22Rv1 (cell line): Measurements from ENCODE around the gene UCP2.

Experiments used
- ZFX ChIP-seq: fragments of 450-650 bp; IDR thresholded peaks from 2 replicates; pipeline ENCODE4 v1.6.1; 2017; ENCODE audit warnings: antibody characterized with exemption, borderline replicate concordance
- TF ChIP-seq, protein P1 (sequence below): fragments of 450-650 bp; IDR thresholded peaks from 2 replicates; pipeline ENCODE4 v1.5.1; 2017; ENCODE audit warnings: mild to moderate bottlenecking

DNA sequence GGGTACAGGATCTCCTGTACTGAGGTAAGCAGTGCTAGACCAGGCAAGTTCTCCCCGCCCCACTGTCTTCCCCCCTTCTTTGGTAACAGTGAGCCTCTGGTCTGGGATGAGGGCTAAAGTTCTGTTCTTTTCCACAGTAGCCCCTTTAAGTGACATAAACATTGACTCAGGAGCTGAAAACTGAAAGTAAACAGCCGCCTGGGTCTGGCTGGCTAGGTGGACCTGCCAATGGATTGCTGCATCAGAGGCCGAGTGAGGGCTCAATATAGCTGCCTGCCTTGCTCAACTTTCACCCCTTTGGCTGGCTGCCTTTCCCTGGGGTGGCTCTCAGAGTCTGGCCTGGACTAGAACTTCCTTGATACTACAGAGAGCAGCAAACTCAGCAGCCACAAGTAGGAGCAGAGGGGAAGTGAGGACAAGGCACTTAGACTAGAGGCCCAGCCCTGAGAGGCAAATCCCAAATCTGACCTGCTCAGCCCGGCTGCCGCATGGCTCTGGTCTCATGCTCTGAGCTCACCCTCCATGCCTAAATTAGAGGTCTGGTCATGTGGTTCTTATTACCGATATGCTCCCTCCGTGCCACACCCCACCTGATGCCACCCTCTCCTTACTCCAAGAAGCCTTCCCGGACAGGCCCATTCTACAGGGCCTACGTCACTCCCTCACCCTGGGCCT is 35.8 kb upstream of the UCP2 start:
- TF ChIP-seq, protein P1, sequence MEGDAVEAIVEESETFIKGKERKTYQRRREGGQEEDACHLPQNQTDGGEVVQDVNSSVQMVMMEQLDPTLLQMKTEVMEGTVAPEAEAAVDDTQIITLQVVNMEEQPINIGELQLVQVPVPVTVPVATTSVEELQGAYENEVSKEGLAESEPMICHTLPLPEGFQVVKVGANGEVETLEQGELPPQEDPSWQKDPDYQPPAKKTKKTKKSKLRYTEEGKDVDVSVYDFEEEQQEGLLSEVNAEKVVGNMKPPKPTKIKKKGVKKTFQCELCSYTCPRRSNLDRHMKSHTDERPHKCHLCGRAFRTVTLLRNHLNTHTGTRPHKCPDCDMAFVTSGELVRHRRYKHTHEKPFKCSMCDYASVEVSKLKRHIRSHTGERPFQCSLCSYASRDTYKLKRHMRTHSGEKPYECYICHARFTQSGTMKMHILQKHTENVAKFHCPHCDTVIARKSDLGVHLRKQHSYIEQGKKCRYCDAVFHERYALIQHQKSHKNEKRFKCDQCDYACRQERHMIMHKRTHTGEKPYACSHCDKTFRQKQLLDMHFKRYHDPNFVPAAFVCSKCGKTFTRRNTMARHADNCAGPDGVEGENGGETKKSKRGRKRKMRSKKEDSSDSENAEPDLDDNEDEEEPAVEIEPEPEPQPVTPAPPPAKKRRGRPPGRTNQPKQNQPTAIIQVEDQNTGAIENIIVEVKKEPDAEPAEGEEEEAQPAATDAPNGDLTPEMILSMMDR = no peak
- no peak for TF ChIP-seq ZFX
